DND-41 (cell line): ENCODE measurements around the gene ZNF256.

Experiments
- EZH2 ChIP-seq: IDR thresholded peaks from 3 replicates; pipeline ENCODE4 v1.6.1; 2012; ENCODE audit warnings: borderline replicate concordance, low read depth, mild to moderate bottlenecking, moderate library complexity, low read length, inconsistent platforms; ENCODE audit not compliant: severe bottlenecking
- TF ChIP-seq, protein P1 (sequence below): IDR thresholded peaks from 2 replicates; pipeline ENCODE4 v1.5.1; 2012; ENCODE audit warnings: borderline replicate concordance, low read length, moderate library complexity, mild to moderate bottlenecking; ENCODE audit not compliant: poor library complexity, severe bottlenecking; ENCODE audit errors: extremely low read depth

DNA sequence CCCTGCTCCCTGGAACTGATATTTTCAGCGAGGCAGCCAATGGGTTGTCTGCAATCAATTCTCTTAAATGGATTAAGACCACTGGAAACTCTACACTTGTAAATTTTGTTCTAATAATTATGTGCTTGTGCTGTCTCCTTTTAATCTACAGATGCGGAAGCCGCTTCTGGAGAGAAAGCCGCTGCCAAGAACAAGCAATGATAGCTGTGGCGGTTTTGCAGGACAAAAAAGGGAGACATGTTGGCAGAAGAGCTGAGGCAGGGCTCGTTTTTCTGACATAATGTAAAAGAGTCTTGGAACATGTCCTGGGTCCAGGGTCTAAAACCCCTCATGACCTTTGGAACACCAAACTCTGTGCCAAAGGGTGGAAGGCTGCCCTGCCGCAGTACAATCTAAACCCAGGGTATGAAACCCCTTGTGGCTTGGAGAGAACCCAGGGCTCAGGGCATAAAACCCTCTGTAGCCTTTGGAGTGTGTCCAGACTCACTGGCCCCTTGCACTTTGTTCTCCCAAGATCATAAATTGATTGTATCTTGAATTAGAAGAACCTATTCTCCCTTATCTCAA, 43.8 kb downstream of the ZNF256 start:
- TF ChIP-seq, protein P1, sequence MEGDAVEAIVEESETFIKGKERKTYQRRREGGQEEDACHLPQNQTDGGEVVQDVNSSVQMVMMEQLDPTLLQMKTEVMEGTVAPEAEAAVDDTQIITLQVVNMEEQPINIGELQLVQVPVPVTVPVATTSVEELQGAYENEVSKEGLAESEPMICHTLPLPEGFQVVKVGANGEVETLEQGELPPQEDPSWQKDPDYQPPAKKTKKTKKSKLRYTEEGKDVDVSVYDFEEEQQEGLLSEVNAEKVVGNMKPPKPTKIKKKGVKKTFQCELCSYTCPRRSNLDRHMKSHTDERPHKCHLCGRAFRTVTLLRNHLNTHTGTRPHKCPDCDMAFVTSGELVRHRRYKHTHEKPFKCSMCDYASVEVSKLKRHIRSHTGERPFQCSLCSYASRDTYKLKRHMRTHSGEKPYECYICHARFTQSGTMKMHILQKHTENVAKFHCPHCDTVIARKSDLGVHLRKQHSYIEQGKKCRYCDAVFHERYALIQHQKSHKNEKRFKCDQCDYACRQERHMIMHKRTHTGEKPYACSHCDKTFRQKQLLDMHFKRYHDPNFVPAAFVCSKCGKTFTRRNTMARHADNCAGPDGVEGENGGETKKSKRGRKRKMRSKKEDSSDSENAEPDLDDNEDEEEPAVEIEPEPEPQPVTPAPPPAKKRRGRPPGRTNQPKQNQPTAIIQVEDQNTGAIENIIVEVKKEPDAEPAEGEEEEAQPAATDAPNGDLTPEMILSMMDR: no peak
- TF ChIP-seq EZH2: no peak
